Omental fat pad (tissue), 4 donors: ENCODE data around the gene MSRB2. TPM values are rescaled to one million over a fixed set of nuclear protein-coding genes. Genes with fewer than 3 reads are reported as not detected.
"Not testable (repeated sequence)": the region's sequence is repeated elsewhere in the genome, so short reads cannot be mapped to it uniquely, and the experiment has no call there.

Experiments used
- ATAC-seq: fragments of 150-250 bp; one replicate; pipeline ENCODE4 v1.9.1; 2016; ENCODE audit warnings: mild to moderate bottlenecking, moderate library complexity; ENCODE audit not compliant: low FRiP score
- DNase-seq: peaks from one replicate; pipeline ENCODE4 v3.0.0-alpha.2; 2019; ENCODE audit warnings: low spot score
- CTCF ChIP-seq, 3 donors: fragments of 450-650 bp; IDR thresholded peaks; one replicate each; pipeline ENCODE4 v1.5.1; 2016 to 2017; ENCODE audit warnings: antibody characterized with exemption in 3 of 3, mild to moderate bottlenecking in 3 of 3, moderate library complexity in 2 of 3
- total RNA-seq, 4 donors: library from RNA; depleted of rRNA; stranded (reverse); fragments of >200 nt; gene quantifications; one replicate each; pipeline ENCODE4 v1.1.0, GENCODE V29; 2016

MSRB2 gene
- total RNA-seq, 4 donors from 2014 or later = 16.5 to 31.4 (median 24.6) TPM

GRCh38 chr10:23063973-23064812 lies 31.2 kb upstream of the MSRB2 start:
- no peak for TF ChIP-seq CTCF (IDR thresholded peaks at IDR 0.05)
- DNase-seq (no peak), ATAC-seq (no peak)

- ATAC-seq, DNase-seq: not testable (repeated sequence)
These were observed 30.6 kb upstream of the MSRB2 start for GRCh38 chr10:23064813-23065114.

GRCh38 chr10:23065181-23065948 lies 30.0 kb upstream of the MSRB2 start:
- no peak for DNase-seq
- TF ChIP-seq CTCF (IDR thresholded peaks at IDR 0.05) = no peak
- peak; percentile 67 for ATAC-seq

GRCh38 chr10:23067337-23067736 lies 28.0 kb upstream of the MSRB2 start:
- ATAC-seq (no peak), DNase-seq (no peak)
- no peak for TF ChIP-seq CTCF (IDR thresholded peaks at IDR 0.05)

- DNase-seq (peak; percentile 89), ATAC-seq (peak; percentile 67)
- TF ChIP-seq CTCF (IDR thresholded peaks at IDR 0.05) = peak in 2 of 3 donors; percentile 6 to 16
These were observed 27.2 kb upstream of the MSRB2 start for GRCh38 chr10:23067939-23068775.

GRCh38 chr10:23069019-23069815 lies 26.2 kb upstream of the MSRB2 start:
- ATAC-seq (no peak), DNase-seq (no peak)
- no peak for TF ChIP-seq CTCF (IDR thresholded peaks at IDR 0.05)

- ATAC-seq = not testable (repeated sequence)
These were observed 25.1 kb upstream of the MSRB2 start for GRCh38 chr10:23070092-23070912.

More at GRCh38 chr10:23070092-23070912, 25.1 kb upstream of the MSRB2 start:
- DNase-seq = not testable (repeated sequence)
